Measurements from ENCODE around the gene ARHGAP10. TPM values are rescaled to one million over a fixed set of nuclear protein-coding genes. Genes with fewer than 3 reads are reported as not detected.

The ARHGAP10 gene
- total RNA-seq, 1 donor from 2014 or later = 20.2 TPM

- Histone ChIP-seq H3K27me3 (no peaks in the 10 kb centered on the region), H3K4me1 (peaks cover 26% of the 10 kb centered on the region), H3K9me3 (ENCODE audit: low read depth) (no peaks in the 10 kb centered on the region), H3K4me3 (no peak overlapping the region), H3K9ac (no peak overlapping the region), H3F3A (ENCODE audit: low read depth) (peaks cover 9% of the 10 kb centered on the region), H2AFZ (replicated peaks) (no peak overlapping the region), H3K27ac (no peak overlapping the region), H3K36me3 (no peaks in the 10 kb centered on the region), H3K4me2 (no peak overlapping the region), H4K20me1 (ENCODE audit: low read depth) (peaks cover 32% of the 10 kb centered on the region), H3K79me2 (ENCODE audit: low read depth) (peaks cover 33% of the 10 kb centered on the region)
- TF ChIP-seq CTCF (IDR thresholded peaks at IDR 0.05) (no peak), EZH2 (IDR thresholded peaks at IDR 0.05) (no peak), EZH2phosphoT487 (IDR thresholded peaks at IDR 0.05) (no peak)
- Mint-ChIP-seq H3K9me3 (no peaks in the 10 kb centered on the region), H3K27ac (no peak overlapping the region), H3K27me3 (ENCODE audit: insufficient read depth, low read depth) (no peaks in the 10 kb centered on the region), H3K4me3 (no peak overlapping the region), H3K4me1 (peaks cover 24% of the 10 kb centered on the region), H3K36me3 (no peaks in the 10 kb centered on the region)
- no peak for DNase-seq (ENCODE audit: low spot score)
Measured at GRCh38 chr4:147772459-147772969, 40.6 kb downstream of the ARHGAP10 start.

DNA sequence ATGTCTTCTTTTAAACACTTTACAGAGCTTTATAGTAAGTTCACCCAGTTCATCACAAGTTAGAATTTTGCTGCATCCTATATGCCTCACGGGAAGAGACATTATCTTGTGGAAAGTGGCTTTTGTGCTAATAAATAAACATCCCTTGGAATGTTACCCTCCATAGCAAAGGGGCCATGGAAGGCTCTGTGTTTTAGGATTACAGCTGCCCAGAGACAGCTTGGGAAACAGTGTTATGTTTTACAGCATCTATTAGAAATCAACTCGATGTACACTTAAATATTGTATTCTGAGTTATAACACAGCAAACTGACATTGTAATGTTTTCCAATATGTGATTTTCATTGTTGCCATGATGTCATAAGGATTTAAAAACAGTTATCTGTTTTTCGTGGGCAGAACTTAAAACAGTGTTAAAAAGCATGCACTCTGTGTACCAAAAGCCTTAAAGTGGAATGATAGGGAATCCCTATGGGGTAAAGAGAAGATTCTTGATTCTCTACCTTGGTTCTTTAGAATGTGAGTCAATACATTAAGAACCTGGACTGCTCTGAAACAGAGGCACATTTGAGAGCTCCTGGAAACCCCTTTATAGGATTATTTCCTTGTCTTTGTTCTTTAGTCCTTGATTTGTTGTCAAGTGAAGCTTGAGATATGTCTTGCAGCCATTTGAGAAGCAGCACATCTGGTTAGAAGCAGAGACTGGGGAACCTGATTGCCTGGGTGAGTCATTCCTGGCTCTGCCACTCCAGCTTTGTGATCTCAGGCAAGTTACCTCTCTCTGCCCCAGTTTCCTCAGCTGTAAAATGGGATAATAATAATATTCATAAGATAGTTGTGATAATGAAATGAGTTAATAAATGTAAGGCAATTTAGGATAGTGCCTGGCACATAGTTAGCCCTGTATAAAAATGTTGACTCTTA lies 41.6 kb downstream of the ARHGAP10 start:
- Histone ChIP-seq H3K4me3 (no peak overlapping the region), H3K27me3 (no peaks in the 10 kb centered on the region), H3K4me2 (no peak overlapping the region), H3K36me3 (no peaks in the 10 kb centered on the region), H3K79me2 (ENCODE audit: low read depth) (peaks cover 33% of the 10 kb centered on the region), H3K9ac (no peak overlapping the region), H2AFZ (replicated peaks) (no peak overlapping the region), H3F3A (ENCODE audit: low read depth) (peaks cover 9% of the 10 kb centered on the region), H3K27ac (no peak overlapping the region), H3K4me1 (peaks cover 26% of the 10 kb centered on the region), H4K20me1 (ENCODE audit: low read depth) (peaks cover 32% of the 10 kb centered on the region), H3K9me3 (ENCODE audit: low read depth) (no peaks in the 10 kb centered on the region)
- DNase-seq (ENCODE audit: low spot score) = no peak
- H3K9me3 Mint-ChIP-seq = no peaks in the 10 kb centered on the region
- no peaks in the 10 kb centered on the region for H3K36me3 Mint-ChIP-seq
- no peaks in the 10 kb centered on the region for H3K27me3 Mint-ChIP-seq (ENCODE audit: insufficient read depth, low read depth)
- no peak overlapping the region for H3K4me3 Mint-ChIP-seq
- peaks cover 24% of the 10 kb centered on the region for H3K4me1 Mint-ChIP-seq
- TF ChIP-seq EZH2phosphoT487 (IDR thresholded peaks at IDR 0.05) (no peak), CTCF (IDR thresholded peaks at IDR 0.05) (no peak), EZH2 (IDR thresholded peaks at IDR 0.05) (no peak)
- no peak overlapping the region for H3K27ac Mint-ChIP-seq

DNA sequence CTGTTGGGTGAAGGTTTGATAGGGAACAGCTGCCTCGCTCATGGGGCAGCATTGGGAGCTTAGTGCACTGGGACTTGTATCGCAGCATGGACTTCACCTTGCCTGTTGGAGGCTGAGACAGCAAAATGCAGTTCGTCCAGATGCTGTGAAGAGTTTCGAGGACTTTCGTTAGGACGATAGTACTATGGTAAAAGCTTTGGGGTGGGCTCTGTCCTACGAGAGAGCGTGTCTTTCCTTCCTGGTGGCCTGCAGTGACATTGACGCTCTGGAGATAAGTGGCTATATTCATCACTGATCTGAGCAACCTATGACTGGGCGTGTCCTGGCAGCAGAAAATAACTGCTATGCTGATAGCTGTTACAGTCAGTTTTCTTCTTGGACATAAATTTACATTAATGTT lies 44.8 kb downstream of the ARHGAP10 start:
- H3K4me3 Mint-ChIP-seq = no peak overlapping the region
- H3K4me1 Mint-ChIP-seq = peaks cover 24% of the 10 kb centered on the region
- peaks cover 11% of the 10 kb centered on the region for H3F3A ChIP-seq (ENCODE audit: low read depth)
- peaks cover 26% of the 10 kb centered on the region for H3K4me1 ChIP-seq
- peaks cover 25% of the 10 kb centered on the region for H4K20me1 ChIP-seq (ENCODE audit: low read depth)
- H3K36me3 Mint-ChIP-seq = no peaks in the 10 kb centered on the region
- DNase-seq (ENCODE audit: low spot score) = no peak
- H3K27me3 ChIP-seq = no peaks in the 10 kb centered on the region
- no peak for TF ChIP-seq CTCF (IDR thresholded peaks at IDR 0.05)
- no peak for TF ChIP-seq EZH2phosphoT487 (IDR thresholded peaks at IDR 0.05)
- TF ChIP-seq EZH2 (IDR thresholded peaks at IDR 0.05) = no peak
- peaks cover 32% of the 10 kb centered on the region for H3K79me2 ChIP-seq (ENCODE audit: low read depth)
- H3K27me3 Mint-ChIP-seq (ENCODE audit: insufficient read depth, low read depth) = no peaks in the 10 kb centered on the region
- H3K4me2 ChIP-seq = no peak overlapping the region
- no peak overlapping the region for H3K27ac Mint-ChIP-seq
- no peak overlapping the region for H3K27ac ChIP-seq
- no peaks in the 10 kb centered on the region for H3K36me3 ChIP-seq
- H3K4me3 ChIP-seq = no peak overlapping the region
- no peak overlapping the region for H3K9ac ChIP-seq
- H3K9me3 ChIP-seq (ENCODE audit: low read depth) = no peaks in the 10 kb centered on the region
- no peak overlapping the region for H2AFZ ChIP-seq (replicated peaks)
- H3K9me3 Mint-ChIP-seq = no peaks in the 10 kb centered on the region

Data from neural progenitor cell (in vitro differentiated cells).